ES-I3 (cell line): ENCODE data around the gene ETFBKMT.
"Not testable (repeated sequence)": the region's sequence is repeated elsewhere in the genome, so short reads cannot be mapped to it uniquely, and the experiment has no call there.

Experiments
- H3K36me3 ChIP-seq: 2 replicates; pipeline ENCODE4 v1.6.1; 2013; ENCODE audit warnings: mild to moderate bottlenecking, low read length, control low read depth, moderate library complexity; ENCODE audit not compliant: insufficient read depth
- H3K4me1 ChIP-seq: 2 replicates; pipeline ENCODE4 v1.6.1; 2013; ENCODE audit warnings: mild to moderate bottlenecking, control low read depth, low read length; ENCODE audit not compliant: insufficient read depth
- H3K9ac ChIP-seq: 2 replicates; pipeline ENCODE4 v1.6.1; 2013; ENCODE audit warnings: low read depth, mild to moderate bottlenecking, low read length, moderate library complexity
- H3K9me3 ChIP-seq: 2 replicates; pipeline ENCODE4 v1.6.1; 2013; ENCODE audit warnings: mild to moderate bottlenecking, low read length, moderate library complexity; ENCODE audit not compliant: control insufficient read depth, insufficient read depth

The ETFBKMT gene

GRCh38 chr12:31672521-31672920, 13.0 kb downstream of the ETFBKMT start:
- peaks cover 4% of the 10 kb centered on the region; the same call in 1 of the 2 replicates for H3K36me3 ChIP-seq
- no peak overlapping the region for H3K9ac ChIP-seq
- peaks cover 5% of the 10 kb centered on the region; the same call in 1 of the 2 replicates for H3K4me1 ChIP-seq
- H3K9me3 ChIP-seq = peaks cover 7% of the 10 kb centered on the region; the same call in 1 of the 2 replicates

GRCh38 chr12:31682136-31682962, 22.9 kb downstream of the ETFBKMT start:
- no peaks in the 10 kb centered on the region for H3K4me1 ChIP-seq
- H3K9ac ChIP-seq = no peak overlapping the region
- no peaks in the 10 kb centered on the region; the same call in 1 of the 2 replicates for H3K36me3 ChIP-seq
- peaks cover 13% of the 10 kb centered on the region for H3K9me3 ChIP-seq

- H3K4me1 ChIP-seq = no peaks in the 10 kb centered on the region
- no peaks in the 10 kb centered on the region; the same call in 1 of the 2 replicates for H3K36me3 ChIP-seq
- peaks cover 13% of the 10 kb centered on the region for H3K9me3 ChIP-seq
- H3K9ac ChIP-seq = no peak overlapping the region
Observed at GRCh38 chr12:31685801-31686200, 26.3 kb downstream of the ETFBKMT start.

- H3K9ac ChIP-seq = no peak overlapping the region
- no peaks in the 10 kb centered on the region for H3K4me1 ChIP-seq
- peaks cover 13% of the 10 kb centered on the region for H3K9me3 ChIP-seq
- H3K36me3 ChIP-seq = no peaks in the 10 kb centered on the region; the same call in 1 of the 2 replicates
Observed at GRCh38 chr12:31687101-31687527, 27.6 kb downstream of the ETFBKMT start.

- not testable (repeated sequence) for H3K36me3 ChIP-seq, H3K9me3 ChIP-seq, H3K9ac ChIP-seq, H3K4me1 ChIP-seq
Observed at GRCh38 chr12:31689921-31690320, 30.4 kb downstream of the ETFBKMT start.

GRCh38 chr12:31702047-31702446, 42.6 kb downstream of the ETFBKMT start:
- H3K36me3 ChIP-seq = peaks cover 4% of the 10 kb centered on the region; the same call in 1 of the 2 replicates
- no peaks in the 10 kb centered on the region for H3K4me1 ChIP-seq
- no peaks in the 10 kb centered on the region for H3K9me3 ChIP-seq
- no peak overlapping the region for H3K9ac ChIP-seq

GRCh38 chr12:31705621-31706020, 46.1 kb downstream of the ETFBKMT start:
- Histone ChIP-seq H3K9ac (no peak overlapping the region), H3K36me3 (no peaks in the 10 kb centered on the region), H3K9me3 (peaks cover 14% of the 10 kb centered on the region), H3K4me1 (no peaks in the 10 kb centered on the region)

GRCh38 chr12:31708118-31708517, 48.6 kb downstream of the ETFBKMT start:
- H3K4me1 ChIP-seq, H3K9ac ChIP-seq, H3K36me3 ChIP-seq: not testable (repeated sequence)
- H3K9me3 ChIP-seq = peaks cover 14% of the 10 kb centered on the region

GRCh38 chr12:31710021-31710818, 50.7 kb downstream of the ETFBKMT start:
- H3K4me1 ChIP-seq = no peaks in the 10 kb centered on the region
- H3K9ac ChIP-seq = no peak overlapping the region
- peaks cover 14% of the 10 kb centered on the region for H3K9me3 ChIP-seq
- H3K36me3 ChIP-seq = no peaks in the 10 kb centered on the region

GRCh38 chr12:31712877-31713276, 53.4 kb downstream of the ETFBKMT start:
- Histone ChIP-seq H3K9ac (no peak overlapping the region), H3K9me3 (peaks cover 9% of the 10 kb centered on the region), H3K36me3 (no peaks in the 10 kb centered on the region), H3K4me1 (no peaks in the 10 kb centered on the region)

- H3K4me1 ChIP-seq = peaks cover 4% of the 10 kb centered on the region; the same call in 1 of the 2 replicates
- H3K36me3 ChIP-seq = no peaks in the 10 kb centered on the region
- peaks cover 5% of the 10 kb centered on the region; the same call in 1 of the 2 replicates for H3K9me3 ChIP-seq
- H3K9ac ChIP-seq = no peak overlapping the region
Observed at GRCh38 chr12:31714406-31715271, 55.2 kb downstream of the ETFBKMT start.

GRCh38 chr12:31715283-31715825, 55.9 kb downstream of the ETFBKMT start:
- Histone ChIP-seq H3K9me3 (no peaks in the 10 kb centered on the region), H3K4me1 (peaks cover 4% of the 10 kb centered on the region; the same call in 1 of the 2 replicates), H3K9ac (no peak overlapping the region), H3K36me3 (no peaks in the 10 kb centered on the region)

GRCh38 chr12:31716998-31717397, 57.5 kb downstream of the ETFBKMT start:
- not testable (repeated sequence) for H3K9me3 ChIP-seq, H3K9ac ChIP-seq, H3K4me1 ChIP-seq, H3K36me3 ChIP-seq
